PC-9 (cell line): ENCODE measurements around the gene GTF2IRD1. TPM values are rescaled to one million over a fixed set of nuclear protein-coding genes. Genes with fewer than 3 reads are reported as not detected.
"Not testable (repeated sequence)": the region's sequence is repeated elsewhere in the genome, so short reads cannot be mapped to it uniquely, and the experiment has no call there.

Experiments used
- BruUV-seq: library from RNA; stranded (reverse); fragments of 400-500 nt; replicated peaks from 2 replicates; lab custom pipeline; 2021; lab: Mats Ljungman, UMichigan
- CTCF ChIA-PET: fragments of 300-600 bp; sonication (Branson Sonifier 250); formaldehyde crosslinking; loops from one replicate; lab custom pipeline; 2022; ENCODE audit warnings: antibody characterized with exemption; lab: Charles Lee
- POLR2A ChIA-PET: fragments of 300-600 bp; sonication (Branson Sonifier 250); formaldehyde crosslinking; loops from one replicate; lab custom pipeline; 2022; ENCODE audit warnings: antibody characterized with exemption; ENCODE audit not compliant: unreplicated experiment; lab: Charles Lee
- DNase-seq, 2 experiments: peaks; one replicate each; pipeline versions ENCODE4 v3.0.0 to v3.0.0-alpha.2; 2015 to 2022; ENCODE audit warnings: mixed read lengths in 1 of 2
- H2AFZ ChIP-seq: fragments of 200-600 bp; sonication (generic); 2 replicates; pipeline ENCODE4 v1.8.1; 2017; ENCODE audit warnings: antibody characterized with exemption
- H3F3A ChIP-seq: fragments of 200-600 bp; sonication (generic); 2 replicates; pipeline ENCODE4 v1.8.1; 2017; ENCODE audit warnings: antibody characterized with exemption, mild to moderate bottlenecking, low read depth; ENCODE audit not compliant: insufficient read depth
- H3K27ac ChIP-seq: fragments of 200-600 bp; sonication (generic); 2 replicates; pipeline ENCODE4 v1.6.1; 2016; ENCODE audit warnings: mixed run types
- H3K27me3 ChIP-seq: fragments of 200-600 bp; sonication (generic); 2 replicates; pipeline ENCODE4 v1.6.1; 2016; ENCODE audit warnings: low read depth, mixed run types; ENCODE audit not compliant: insufficient read depth
- H3K36me3 ChIP-seq: fragments of 200-600 bp; sonication (generic); 2 replicates; pipeline ENCODE4 v1.6.1; 2016; ENCODE audit warnings: low read depth, mixed run types
- H3K4me1 ChIP-seq: fragments of 200-600 bp; sonication (generic); replicated peaks from 2 replicates; pipeline ENCODE4 v1.6.1; 2016; ENCODE audit warnings: mixed run types; ENCODE audit not compliant: insufficient read depth
- H3K4me2 ChIP-seq: fragments of 200-600 bp; sonication (generic); 2 replicates; pipeline ENCODE4 v1.6.1; 2017; ENCODE audit warnings: mixed run types
- H3K4me3 ChIP-seq: fragments of 200-600 bp; sonication (generic); 2 replicates; pipeline ENCODE4 v1.6.1; 2016; ENCODE audit warnings: mixed run types
- H3K79me2 ChIP-seq: fragments of 200-600 bp; sonication (generic); 2 replicates; pipeline ENCODE4 v1.6.1; 2017; ENCODE audit warnings: low read depth, mixed run types
- H3K9me2 ChIP-seq: fragments of 200-600 bp; sonication (generic); 2 replicates; pipeline ENCODE4 v1.8.1; 2017; ENCODE audit warnings: mild to moderate bottlenecking; ENCODE audit not compliant: insufficient read depth
- H3K9me3 ChIP-seq: fragments of 200-600 bp; sonication (generic); 2 replicates; pipeline ENCODE4 v1.8.1; 2016; ENCODE audit warnings: low read depth; ENCODE audit not compliant: insufficient read depth
- H4K20me1 ChIP-seq: fragments of 200-600 bp; sonication (generic); 2 replicates; pipeline ENCODE4 v1.8.1; 2017; ENCODE audit not compliant: insufficient read depth
- EZH2 ChIP-seq: fragments of 200-600 bp; sonication (generic); IDR thresholded peaks from 2 replicates; pipeline ENCODE4 v1.8.0; 2017; ENCODE audit warnings: antibody characterized with exemption, low read depth
- intact Hi-C: fragments of 100-400 bp; cut with micrococcal nuclease; formaldehyde crosslinking; loops from one replicate; pipeline ENCODE4 v1.10.0; 2022; ENCODE audit not compliant: unreplicated experiment
- total RNA-seq: library from RNA; stranded (reverse); gene quantifications from 2 replicates; pipeline ENCODE4 v1.2.3, GENCODE V29; 2021
- TF ChIP-seq, protein P1 (sequence below): fragments of 200-600 bp; sonication (generic); conservative IDR thresholded peaks from 2 replicates; pipeline ENCODE4 v1.6.1; 2017; ENCODE audit warnings: mixed run types, antibody characterized with exemption, mild to moderate bottlenecking, moderate library complexity

The GTF2IRD1 gene
- total RNA-seq, 1 experiment from 2014 or later = 46.7 TPM

GRCh38 chr7:74494076-74494548 lies 40.4 kb downstream of the GTF2IRD1 start:
- CTCF ChIA-PET = no interaction called here
- H4K20me1 ChIP-seq = peaks cover 3% of the 10 kb centered on the region; the same call in 1 of the 2 replicates
- POLR2A ChIA-PET = interaction anchor here (0.6 kb wide), 1 partner anchor 937 kb away, joined by 4 read pairs; no protein-coding TSS in a partner anchor
- intact Hi-C loops = no loop called here
- H3K79me2 ChIP-seq = no peaks in the 10 kb centered on the region
- no TSS peak for BruUV-seq
- no peak overlapping the region for H3K4me2 ChIP-seq
- no peaks in the 10 kb centered on the region for H3K27me3 ChIP-seq
- no peak for DNase-seq
- H3K4me3 ChIP-seq = no peak overlapping the region
- no peaks in the 10 kb centered on the region for H3K9me3 ChIP-seq
- TF ChIP-seq, protein P1, sequence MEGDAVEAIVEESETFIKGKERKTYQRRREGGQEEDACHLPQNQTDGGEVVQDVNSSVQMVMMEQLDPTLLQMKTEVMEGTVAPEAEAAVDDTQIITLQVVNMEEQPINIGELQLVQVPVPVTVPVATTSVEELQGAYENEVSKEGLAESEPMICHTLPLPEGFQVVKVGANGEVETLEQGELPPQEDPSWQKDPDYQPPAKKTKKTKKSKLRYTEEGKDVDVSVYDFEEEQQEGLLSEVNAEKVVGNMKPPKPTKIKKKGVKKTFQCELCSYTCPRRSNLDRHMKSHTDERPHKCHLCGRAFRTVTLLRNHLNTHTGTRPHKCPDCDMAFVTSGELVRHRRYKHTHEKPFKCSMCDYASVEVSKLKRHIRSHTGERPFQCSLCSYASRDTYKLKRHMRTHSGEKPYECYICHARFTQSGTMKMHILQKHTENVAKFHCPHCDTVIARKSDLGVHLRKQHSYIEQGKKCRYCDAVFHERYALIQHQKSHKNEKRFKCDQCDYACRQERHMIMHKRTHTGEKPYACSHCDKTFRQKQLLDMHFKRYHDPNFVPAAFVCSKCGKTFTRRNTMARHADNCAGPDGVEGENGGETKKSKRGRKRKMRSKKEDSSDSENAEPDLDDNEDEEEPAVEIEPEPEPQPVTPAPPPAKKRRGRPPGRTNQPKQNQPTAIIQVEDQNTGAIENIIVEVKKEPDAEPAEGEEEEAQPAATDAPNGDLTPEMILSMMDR = no peak
- TF ChIP-seq EZH2 = no peak
- no peaks in the 10 kb centered on the region for H3K4me1 ChIP-seq
- H3K36me3 ChIP-seq = no peaks in the 10 kb centered on the region
- H3F3A ChIP-seq = no peaks in the 10 kb centered on the region
- H3K27ac ChIP-seq = no peak overlapping the region
- no peaks in the 10 kb centered on the region for H3K9me2 ChIP-seq
- H2AFZ ChIP-seq = no peak overlapping the region

DNA sequence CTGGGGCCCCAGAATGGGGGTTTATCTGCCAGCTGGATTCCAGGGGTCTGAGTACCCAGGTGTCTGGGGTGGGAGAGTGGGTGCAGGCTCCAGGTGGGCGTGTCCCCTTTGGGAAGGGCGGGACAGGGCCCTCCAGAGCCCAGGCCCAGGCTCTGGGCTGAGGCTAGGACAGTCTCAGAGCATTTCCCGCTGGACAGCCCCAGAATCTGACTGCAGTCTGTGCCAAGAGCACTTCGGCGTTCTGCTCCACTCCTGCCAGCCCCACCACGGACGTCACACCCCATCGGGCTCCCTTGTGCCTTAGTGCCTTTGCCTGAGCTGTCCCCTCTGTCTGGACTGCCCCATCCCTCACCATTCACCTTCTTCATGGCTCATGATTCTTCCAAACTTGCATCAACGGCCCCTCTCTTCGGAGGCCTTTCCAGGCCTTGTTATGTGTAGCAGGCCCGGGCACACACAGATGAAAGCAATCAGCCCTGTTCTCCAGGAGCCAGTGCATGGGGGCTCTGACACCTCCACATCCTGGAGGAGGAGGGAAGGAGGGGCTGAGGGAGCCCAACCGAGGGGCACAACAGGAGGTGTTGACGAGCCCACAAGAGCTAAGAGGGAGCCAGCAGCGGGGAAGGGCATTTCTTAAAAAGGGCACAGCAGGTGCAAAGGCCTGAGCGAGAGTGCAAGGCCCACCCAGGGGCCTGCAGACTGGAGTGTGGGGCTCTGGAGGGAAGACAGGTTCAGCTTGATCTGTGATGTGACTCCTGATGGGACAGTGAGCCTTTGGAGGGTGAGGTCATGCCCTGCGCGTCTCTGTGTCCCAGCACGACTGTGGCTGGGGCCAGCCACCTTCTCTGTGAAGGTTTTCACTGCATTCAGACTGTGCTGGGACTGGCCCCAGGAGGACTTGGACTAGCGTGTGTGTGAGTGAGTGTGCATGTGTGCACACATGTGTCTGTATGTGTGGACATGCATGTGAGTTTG lies 41.7 kb downstream of the GTF2IRD1 start:
- Histone ChIP-seq H3K4me3 (no peak overlapping the region), H3K27me3 (no peaks in the 10 kb centered on the region), H3K36me3 (no peaks in the 10 kb centered on the region), H4K20me1 (peaks cover 3% of the 10 kb centered on the region; the same call in 1 of the 2 replicates), H2AFZ (no peak overlapping the region), H3F3A (no peaks in the 10 kb centered on the region), H3K79me2 (no peaks in the 10 kb centered on the region), H3K9me2 (no peaks in the 10 kb centered on the region), H3K4me1 (no peaks in the 10 kb centered on the region), H3K9me3 (no peaks in the 10 kb centered on the region), H3K27ac (no peak overlapping the region), H3K4me2 (no peak overlapping the region)
- TF ChIP-seq EZH2 = no peak
- TF ChIP-seq, protein P1 = no peak
- DNase-seq = no peak
- CTCF ChIA-PET = no interaction called here
- POLR2A ChIA-PET = interaction anchor here (0.6 kb wide), 1 partner anchor 18 kb away, joined by 5 read pairs; no protein-coding TSS in a partner anchor
- no TSS peak for BruUV-seq
- intact Hi-C loops = no loop called here

DNA sequence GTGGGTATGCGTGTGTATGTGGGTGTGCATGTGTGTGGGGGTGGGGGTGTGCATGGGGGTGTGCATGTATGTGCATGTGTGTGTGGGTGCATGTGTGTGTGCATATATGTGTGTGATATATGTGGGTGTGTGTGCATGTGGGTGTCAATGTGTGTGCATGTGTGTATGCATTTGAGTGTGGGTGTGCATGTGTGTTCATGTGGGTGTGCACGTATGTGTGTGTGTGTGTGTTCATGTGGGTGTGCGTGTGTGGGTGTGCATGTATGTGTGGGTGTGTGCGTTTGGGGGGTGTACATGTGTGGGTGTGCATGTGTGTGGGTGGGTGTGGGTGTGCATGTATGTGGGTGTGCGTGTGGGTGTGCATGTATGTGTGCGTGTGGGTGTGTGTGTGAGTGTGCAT lies 42.6 kb downstream of the GTF2IRD1 start:
- POLR2A ChIA-PET = no interaction called here
- CTCF ChIA-PET = no interaction called here

GRCh38 chr7:74496773-74497172 lies 43.1 kb downstream of the GTF2IRD1 start:
- H3K4me1 ChIP-seq, CTCF ChIA-PET, H3K36me3 ChIP-seq, intact Hi-C loops, H3K9me3 ChIP-seq, H3K27ac ChIP-seq, H3K4me2 ChIP-seq, DNase-seq, H3K4me3 ChIP-seq, H3K27me3 ChIP-seq, POLR2A ChIA-PET, H2AFZ ChIP-seq, H3F3A ChIP-seq, H4K20me1 ChIP-seq, BruUV-seq, H3K9me2 ChIP-seq, H3K79me2 ChIP-seq: not testable (repeated sequence)

More for the DNA sequence above, 42.6 kb downstream of the GTF2IRD1 start:
- H3K36me3 ChIP-seq = no peaks in the 10 kb centered on the region
- H3K9me3 ChIP-seq = no peaks in the 10 kb centered on the region
- H3K79me2 ChIP-seq = no peaks in the 10 kb centered on the region
- DNase-seq = no peak
- no peak overlapping the region for H3K4me3 ChIP-seq
- no peaks in the 10 kb centered on the region for H3F3A ChIP-seq
- H3K27ac ChIP-seq = no peak overlapping the region
- no peaks in the 10 kb centered on the region for H3K9me2 ChIP-seq
- BruUV-seq = no TSS peak
- peaks cover 3% of the 10 kb centered on the region; the same call in 1 of the 2 replicates for H4K20me1 ChIP-seq
- intact Hi-C loops = no loop called here
- no peak for TF ChIP-seq EZH2
- TF ChIP-seq, protein P1 = no peak
- no peak overlapping the region for H3K4me2 ChIP-seq
- no peak overlapping the region for H2AFZ ChIP-seq
- no peaks in the 10 kb centered on the region for H3K4me1 ChIP-seq
- no peaks in the 10 kb centered on the region for H3K27me3 ChIP-seq
